HFF-Myc (cell line): ENCODE data around the gene PRKCQ.

Experiments
- DNase-seq: peaks from one replicate; pipeline ENCODE4 v3.0.0-alpha.2; 2011; ENCODE audit warnings: low read depth; ENCODE audit errors: extremely low read depth
- H3K4me3 ChIP-seq: replicated peaks from 2 replicates; pipeline ENCODE4 v1.5.1; 2011; ENCODE audit warnings: low read depth, mild to moderate bottlenecking, control low read depth, low read length
- CTCF ChIP-seq: IDR thresholded peaks from 2 replicates; pipeline ENCODE4 v1.5.1; 2012; ENCODE audit warnings: mild to moderate bottlenecking, low read depth, low read length, control low read depth; ENCODE audit errors: missing control alignments

PRKCQ gene

GRCh38 chr10:6410830-6411229 lies 169.2 kb downstream of the PRKCQ start:
- no peak for DNase-seq
- TF ChIP-seq CTCF: no peak
- no peak overlapping the region for H3K4me3 ChIP-seq

GRCh38 chr10:6409971-6410643 lies 170.0 kb downstream of the PRKCQ start:
- no peak overlapping the region for H3K4me3 ChIP-seq
- no peak for TF ChIP-seq CTCF
- no peak for DNase-seq

GRCh38 chr10:6408799-6409198 lies 171.3 kb downstream of the PRKCQ start:
- TF ChIP-seq CTCF: no peak
- no peak for DNase-seq
- no peak overlapping the region for H3K4me3 ChIP-seq

- TF ChIP-seq CTCF: no peak
- no peak for DNase-seq
- H3K4me3 ChIP-seq: no peak overlapping the region
Observed at GRCh38 chr10:6407034-6407721, 172.9 kb downstream of the PRKCQ start.

GRCh38 chr10:6406220-6407033 lies 173.6 kb downstream of the PRKCQ start:
- no peak overlapping the region for H3K4me3 ChIP-seq
- DNase-seq: no peak
- peak; percentile 31 for TF ChIP-seq CTCF

GRCh38 chr10:6405713-6406112 lies 174.4 kb downstream of the PRKCQ start:
- TF ChIP-seq CTCF: no peak
- no peak overlapping the region for H3K4me3 ChIP-seq
- DNase-seq: no peak
